Testis (tissue), 2 donors: ENCODE results near the gene C5.

Source experiments
- CTCF ChIP-seq, 3 experiments: fragments of 450-650 bp in 2 of 3; fragments of 200-600 bp in 1 of 3; sonication (generic) in 1 of 3; IDR thresholded peaks; one replicate each; pipeline ENCODE4 v1.5.1; 2016 to 2019; ENCODE audit warnings: antibody characterized with exemption in 3 of 3, mild to moderate bottlenecking in 2 of 3, moderate library complexity in 1 of 3
- POLR2A ChIP-seq: fragments of 450-650 bp; IDR thresholded peaks from one replicate; pipeline ENCODE4 v1.6.1; 2017; ENCODE audit warnings: antibody characterized with exemption, mild to moderate bottlenecking, moderate library complexity

- TF ChIP-seq CTCF (IDR thresholded peaks at IDR 0.05) (no peak), POLR2A (no peak)
Measured at GRCh38 chr9:120933310-120934055, 116.6 kb downstream of the C5 start.
